Measurements from ENCODE around the gene ROPN1L.
"Not testable (repeated sequence)": the region's sequence is repeated elsewhere in the genome, so short reads cannot be mapped to it uniquely, and the experiment has no call there.

Gene ROPN1L

DNA sequence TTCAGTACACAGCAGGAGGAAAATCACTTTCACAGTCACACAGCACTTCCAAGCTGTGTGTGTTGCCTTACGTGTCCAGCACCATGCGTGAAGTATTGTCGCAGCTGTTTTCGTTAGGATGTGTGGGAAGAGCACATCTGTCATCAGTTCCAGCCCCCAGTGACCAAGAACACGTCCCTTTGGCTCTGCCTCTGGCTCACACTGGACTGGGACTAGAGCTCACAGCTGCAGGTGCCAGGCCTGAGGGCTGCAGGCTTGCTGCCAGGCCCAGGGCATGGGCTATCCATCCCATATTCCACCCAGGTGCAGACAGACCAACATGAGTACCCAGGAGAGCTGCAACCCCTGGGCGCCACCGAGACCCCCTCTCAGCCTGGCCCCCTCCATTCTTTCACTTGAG is 61.6 kb downstream of the ROPN1L start:
- no peak for DNase-seq

DNA sequence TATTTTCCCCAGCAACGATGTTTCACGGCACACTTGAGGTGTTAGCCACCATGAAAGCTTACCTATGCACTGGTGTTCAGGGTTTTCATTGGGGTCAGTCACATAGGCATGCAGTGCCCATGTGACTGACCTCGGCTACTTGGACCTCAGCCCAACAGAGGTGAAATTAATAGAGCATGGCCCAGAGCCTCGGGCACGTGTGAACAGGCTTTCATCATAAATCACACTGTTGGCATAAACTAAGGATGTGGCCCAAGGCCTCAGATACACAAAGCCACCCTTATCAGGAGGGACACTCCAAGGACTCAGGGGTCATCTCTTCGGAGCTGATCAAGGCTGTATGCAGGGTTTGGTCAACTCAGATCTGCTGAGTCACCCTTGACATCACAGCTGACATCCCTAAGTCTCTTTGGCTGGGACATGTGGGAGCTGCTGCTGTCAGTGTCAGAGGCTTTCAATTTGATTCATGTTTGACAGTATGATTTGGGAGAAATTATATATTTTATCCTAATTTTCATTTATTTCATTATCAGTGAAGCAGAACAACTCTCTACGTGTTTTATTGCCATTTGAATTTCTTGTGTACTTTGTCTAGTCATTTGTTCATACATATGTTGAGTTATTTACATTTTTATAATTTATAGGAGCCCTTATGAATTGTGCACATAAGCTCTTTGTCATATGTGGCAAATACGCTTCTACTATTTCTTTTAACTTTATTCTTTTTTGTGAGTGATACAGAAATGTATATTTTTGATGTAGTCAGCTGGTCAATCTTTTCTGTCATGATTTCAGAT is 62.5 kb downstream of the ROPN1L start:
- no peak for DNase-seq

DNA sequence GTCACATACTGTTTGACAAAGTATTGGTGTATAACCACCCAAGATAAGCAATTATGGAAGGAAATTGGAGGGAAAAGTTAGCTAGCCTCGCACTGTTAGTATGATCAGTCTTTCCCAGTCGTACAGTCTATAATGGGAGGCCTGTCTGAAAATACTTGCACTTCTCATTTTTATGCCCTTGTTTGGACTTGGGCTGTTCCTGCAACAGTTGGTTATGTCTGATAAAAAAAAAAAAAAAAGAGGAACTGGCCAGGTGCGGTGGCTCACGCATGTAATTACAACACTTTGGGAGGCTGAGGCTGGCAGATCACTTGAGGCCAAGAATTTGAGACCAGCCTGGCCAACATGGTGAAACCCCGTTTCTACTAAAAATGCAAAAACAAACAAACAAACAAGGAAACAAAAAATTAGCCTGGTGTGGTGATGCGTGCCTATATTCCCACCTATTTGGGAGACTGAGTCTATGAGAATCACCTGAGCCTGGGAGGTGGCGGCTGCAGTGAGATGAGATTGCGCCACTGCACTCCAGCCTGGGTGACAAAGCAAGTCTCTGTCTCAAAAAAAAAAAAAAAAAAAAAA is 63.9 kb downstream of the ROPN1L start:
- no peak for DNase-seq

DNA sequence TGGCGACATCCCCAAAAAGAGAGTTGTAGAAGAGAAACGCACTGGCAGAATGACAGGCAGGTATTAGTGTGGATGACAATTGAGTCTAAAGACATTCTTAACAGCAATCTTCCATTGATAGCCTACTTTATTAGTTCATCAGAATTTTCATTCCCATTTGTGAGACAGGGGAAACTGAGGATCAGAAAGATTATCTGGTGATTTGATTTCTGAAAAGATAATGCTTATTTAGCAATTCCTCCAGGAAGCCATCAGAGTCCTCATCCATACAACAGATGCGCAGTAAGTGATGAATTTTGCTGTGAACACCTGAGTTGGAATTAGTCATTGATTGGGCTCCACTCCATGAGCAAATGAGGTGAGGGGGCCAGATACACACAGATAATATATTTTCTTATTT is 64.9 kb downstream of the ROPN1L start:
- no peak for DNase-seq

DNA sequence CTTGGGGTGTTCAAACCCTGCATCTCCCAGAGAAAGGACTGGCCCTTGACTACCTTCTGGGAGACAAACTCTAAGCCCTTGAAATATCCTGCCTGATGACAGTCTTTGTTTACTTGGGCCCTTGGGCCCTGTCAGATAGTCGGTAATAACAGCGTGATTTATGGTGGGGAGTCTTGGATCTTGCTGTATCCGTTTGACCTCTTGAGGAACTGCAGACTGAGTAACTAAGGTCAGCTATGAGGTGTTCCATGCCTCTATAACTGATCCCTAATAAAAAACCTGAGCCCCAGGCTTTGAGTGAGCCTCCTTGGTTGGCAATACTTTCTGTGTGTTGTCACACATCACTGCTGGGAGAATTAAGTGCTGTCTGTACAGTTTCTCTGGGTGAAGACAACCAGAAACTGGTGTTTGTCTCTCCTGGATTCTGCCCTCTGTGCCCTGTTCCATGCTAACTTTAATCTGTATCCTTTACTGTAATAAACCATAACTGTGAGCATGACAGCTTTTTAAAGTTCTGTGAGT is 66.0 kb downstream of the ROPN1L start:
- no peak for DNase-seq

DNA sequence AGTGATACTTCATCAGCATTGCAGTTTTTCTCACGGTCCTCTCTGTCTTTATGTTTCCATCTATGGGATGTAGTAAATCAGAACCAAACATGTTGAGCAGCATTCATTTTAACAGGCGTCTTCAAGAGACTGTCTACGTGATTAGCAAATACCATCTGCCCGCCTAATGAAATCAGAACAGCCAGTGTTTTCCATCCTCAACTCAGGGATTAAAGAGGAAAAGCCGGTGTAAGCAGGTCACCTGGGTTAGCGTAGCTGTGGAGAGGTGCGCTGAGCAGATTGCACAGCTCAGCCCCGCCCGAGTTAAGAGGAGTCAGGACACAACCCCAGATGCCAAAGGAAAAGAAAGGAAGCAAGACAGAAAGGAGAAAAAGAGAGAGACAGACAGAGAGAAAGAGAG is 67.9 kb downstream of the ROPN1L start:
- no peak for DNase-seq

DNA sequence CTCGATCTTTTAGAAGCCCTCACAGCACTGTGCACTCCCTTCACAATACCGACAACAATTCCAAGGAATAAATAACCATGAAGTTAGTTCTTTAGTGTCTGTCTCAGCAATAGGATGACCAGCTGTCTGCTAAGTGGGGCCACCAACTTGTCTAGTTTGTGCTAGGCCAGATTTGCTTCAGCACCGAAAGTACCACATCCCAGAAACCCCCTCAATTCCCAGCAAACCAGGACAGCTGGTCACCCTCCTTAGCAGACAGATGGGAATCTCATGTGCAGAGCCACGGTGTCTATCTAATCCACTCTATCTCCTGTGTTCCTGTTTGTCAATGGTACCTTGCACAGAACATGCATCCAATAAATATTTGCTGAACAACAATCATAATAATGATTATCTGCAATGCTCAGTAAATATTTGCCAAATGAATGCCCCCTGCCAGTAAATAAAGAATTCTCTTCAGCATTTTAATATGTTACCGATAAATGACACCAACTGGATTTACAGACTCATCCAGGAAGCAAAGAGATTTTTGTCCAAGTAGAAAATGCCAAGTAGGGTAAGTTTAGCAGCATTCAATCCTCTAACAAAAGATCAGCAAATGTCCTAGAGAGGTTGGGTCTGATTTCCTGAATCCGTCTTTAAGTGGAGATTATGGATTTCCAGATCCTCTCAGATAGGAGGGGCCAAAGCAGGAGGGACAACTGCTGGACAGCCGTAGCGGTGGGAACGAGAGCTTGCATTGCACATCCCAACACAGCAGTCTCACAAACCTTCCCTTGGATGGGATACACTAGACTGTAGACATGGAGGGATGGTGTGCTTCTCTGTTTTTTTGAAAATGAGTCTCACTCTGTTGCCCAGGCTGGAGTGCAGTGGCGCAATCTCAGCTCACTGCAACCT is 70.3 kb downstream of the ROPN1L start:
- no peak for DNase-seq

DNA sequence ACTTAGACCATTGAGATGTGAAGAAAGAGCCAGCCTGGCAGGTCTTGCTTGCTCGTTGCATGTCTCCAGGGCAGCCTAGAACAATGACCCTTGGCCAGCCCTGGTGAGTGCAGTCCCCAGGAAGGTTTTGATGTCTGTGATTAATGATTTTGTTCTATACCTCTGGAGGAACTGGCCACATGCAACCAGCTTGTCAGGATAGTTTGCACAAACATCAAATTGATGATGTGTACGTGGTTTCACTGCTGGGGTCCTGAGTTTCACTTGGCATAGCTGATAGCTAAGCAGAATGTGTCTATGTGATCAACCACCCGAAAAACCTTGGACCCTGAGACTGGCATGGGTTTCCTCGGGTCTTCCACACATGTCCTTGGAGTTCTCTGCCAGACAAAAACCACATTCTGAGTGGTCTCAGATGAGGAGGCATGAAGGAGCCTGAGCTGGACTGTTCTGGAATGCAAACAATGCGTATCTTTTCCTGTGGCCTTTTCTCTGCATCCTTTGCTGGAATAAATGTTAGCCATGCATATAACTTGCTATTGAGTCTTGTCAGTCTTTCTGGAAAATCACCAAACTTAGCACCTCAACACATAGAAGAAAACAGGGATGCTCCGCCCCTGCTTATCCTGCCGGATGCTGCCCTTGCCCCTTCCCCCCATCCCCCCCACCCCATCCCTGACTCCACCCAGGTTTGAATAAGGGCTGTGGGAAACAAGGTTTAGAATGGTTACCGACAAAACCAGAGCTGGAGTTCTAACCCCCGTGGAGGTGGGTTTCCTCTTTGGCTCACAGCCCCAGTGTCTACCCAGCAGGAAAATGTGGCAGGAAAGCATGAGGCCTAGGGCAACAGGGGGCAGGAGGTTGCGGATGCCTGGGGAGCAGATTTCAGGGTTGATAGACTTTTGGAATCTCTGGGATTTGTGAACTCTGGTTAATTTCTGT is 72.1 kb downstream of the ROPN1L start:
- no peak for DNase-seq

DNA sequence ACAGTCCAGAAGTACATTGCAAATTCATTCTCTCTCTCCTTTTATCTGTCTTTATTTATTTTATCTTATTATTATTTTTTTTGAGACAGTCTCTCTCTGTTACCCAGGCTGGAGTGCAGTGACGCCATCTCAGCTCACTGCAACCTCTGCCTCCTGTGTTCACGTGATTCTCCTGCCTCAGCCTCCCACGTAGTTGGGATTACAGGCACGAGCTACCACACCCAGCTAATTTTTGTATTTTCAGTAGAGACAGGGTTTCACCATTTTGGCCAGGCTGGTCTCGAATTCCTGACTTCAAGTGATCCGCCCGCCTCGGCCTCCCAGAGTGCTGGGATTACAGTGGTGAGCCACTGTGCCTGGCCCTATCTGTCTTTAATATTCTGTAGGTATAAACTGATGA is 72.9 kb downstream of the ROPN1L start:
- not testable (repeated sequence) for DNase-seq
